ENCODE results near the gene PTPRN2.
"Not testable (repeated sequence)": the region's sequence is repeated elsewhere in the genome, so short reads cannot be mapped to it uniquely, and the experiment has no call there.

The PTPRN2 gene

DNA sequence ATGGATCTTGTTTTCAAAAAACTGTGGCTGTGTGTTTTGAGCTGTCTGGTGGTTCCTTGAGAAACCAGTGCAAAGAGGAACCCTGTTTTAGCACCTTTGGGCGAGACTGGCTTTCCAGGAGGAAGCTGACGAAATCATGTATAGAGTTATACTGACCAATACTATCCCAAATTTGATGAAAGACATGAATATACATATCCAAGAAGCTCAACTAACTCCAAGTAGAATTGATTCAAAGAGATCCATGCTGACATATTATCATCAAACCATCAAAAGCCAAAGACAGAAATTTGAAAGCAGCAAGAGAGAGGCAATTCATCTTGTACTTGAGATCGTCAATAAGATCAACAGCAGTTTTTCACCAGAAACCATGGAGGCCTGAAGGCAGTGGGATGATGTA lies 640.1 kb downstream of the PTPRN2 start:
- no peak for DNase-seq (ENCODE audit: low spot score)

DNA sequence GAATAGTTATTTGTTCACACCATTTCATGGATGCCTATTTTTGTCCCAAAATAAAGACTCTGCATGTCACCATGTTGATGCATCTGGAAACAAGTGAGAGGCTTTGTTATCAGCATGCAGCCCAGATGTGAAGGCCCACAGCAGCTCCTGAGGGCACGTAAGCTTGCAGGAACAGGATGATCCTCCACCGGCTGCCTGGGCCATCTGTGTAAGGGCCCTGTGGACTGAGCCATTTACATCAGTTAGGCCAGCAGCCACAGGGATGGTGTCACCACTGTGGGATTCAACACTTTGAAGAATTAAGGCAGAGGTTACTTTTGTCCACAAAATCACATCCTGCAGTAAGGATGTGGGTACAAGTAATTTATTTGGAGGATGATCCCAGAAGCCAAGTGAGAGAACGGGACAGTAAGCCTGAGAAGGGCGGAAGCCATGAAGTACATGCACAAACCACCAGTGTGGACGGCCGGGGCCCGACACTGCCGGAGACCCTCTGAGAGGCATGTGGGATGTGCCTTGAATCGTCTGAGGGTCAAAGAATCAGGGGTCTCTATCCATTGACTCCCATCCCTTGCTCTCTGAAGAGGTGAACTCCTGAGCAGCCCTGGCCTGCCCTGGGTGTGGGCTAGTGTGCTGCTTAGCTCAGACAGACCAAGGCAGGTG lies 641.1 kb downstream of the PTPRN2 start:
- no peak for DNase-seq (ENCODE audit: low spot score)

DNA sequence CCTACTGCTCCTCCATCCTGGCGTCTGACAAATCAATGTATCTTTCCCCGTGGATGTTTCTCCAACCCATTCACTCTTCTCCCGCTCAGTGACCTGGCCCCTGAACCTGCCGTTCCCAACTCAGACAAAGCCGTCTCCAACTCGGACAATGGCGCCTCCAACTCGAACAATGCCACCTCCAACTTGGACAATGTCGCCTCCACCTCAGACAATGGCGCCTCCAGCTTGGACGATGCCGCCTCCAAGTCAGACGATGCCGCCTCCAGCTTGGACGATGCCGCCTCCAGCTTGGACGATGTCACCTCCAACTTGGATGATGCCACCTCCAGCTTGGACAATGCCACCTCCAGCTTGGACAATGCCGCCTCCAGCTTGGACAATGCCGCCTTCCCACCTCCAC lies 642.2 kb downstream of the PTPRN2 start:
- DNase-seq (ENCODE audit: low spot score), result no peak

DNA sequence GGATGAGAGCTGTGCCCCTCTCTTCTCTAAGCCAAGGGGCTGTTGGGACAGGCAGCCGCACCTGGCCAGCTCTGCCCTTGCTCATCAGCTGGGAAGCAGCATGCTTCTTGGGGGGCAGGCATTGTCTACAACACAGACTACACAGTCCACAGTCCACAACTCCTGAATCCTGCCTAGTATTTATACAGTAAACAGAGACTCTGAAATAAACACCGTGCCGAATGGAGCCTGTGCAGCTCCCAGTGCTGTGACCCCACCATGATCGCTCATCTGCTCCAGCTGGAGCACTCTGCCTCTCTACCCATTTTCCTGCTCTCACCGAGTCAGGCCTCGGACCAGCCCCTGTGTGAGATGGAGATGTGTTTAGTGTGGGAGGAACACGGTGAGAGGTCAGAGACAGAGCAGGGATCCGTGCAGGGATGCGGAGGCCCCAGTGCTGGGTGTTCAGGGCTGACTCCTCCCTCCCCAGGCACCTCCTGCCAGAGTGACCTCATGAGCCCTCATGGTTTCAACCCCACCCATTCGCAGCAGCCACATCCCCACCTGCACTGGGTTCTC lies 642.8 kb downstream of the PTPRN2 start:
- no peak for DNase-seq (ENCODE audit: low spot score)

DNA sequence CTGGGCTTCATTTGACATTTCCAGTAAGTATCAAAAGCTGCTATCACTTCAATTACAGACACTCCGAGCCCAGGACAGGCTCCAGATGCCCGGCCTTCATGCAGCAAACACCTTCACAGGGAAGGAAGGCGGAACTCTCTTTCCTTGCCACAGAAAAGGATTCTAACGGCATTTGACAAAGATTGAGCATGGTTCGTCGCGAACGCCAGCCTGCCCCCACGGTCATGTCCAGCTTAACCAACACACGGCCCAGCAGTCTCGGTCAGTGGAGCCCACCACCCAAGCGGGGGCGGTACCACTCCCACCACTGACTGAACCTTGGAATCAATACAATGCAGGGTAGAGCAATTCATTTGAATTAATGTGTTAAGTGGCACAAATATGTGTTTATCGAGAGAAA lies 643.6 kb downstream of the PTPRN2 start:
- no peak for DNase-seq (ENCODE audit: low spot score)

DNA sequence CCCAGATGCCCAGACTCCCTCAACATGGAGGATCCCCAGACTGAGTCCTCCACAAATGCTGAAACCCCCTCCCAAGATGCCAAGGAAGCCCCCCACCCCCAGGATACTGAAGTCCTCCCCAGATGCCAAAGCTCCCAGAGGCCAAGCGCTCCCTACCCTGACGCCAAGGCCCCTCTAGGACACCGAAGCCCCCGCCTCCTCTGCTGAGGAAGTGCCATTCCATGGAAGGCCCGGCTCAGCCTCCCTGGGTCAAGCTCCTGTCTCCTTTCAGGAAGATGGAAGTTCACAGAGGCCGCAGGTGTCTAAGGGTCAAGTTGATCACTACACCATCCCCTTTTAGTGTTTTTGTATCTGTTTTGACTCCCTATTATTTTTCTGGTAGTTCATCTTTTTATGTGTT lies 644.1 kb downstream of the PTPRN2 start:
- no peak for DNase-seq (ENCODE audit: low spot score)

DNA sequence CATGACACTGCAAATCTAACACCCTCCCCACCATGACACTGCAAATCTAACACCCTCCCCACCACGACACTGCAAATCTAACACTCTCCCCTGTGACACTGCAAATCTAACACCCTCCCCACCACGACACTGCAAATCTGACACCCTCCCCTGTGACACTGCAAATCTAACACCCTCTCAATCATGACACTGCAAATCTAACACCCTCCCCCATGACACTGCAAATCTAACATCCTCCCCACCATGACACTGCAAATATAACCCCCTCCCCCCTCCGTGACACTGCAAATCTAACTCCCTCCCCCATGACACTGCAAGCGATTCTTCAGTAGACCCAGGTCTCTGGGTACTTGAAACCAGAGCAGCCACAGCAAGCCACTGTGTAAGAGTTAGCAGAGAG lies 646.4 kb downstream of the PTPRN2 start:
- no peak for DNase-seq (ENCODE audit: low spot score)

DNA sequence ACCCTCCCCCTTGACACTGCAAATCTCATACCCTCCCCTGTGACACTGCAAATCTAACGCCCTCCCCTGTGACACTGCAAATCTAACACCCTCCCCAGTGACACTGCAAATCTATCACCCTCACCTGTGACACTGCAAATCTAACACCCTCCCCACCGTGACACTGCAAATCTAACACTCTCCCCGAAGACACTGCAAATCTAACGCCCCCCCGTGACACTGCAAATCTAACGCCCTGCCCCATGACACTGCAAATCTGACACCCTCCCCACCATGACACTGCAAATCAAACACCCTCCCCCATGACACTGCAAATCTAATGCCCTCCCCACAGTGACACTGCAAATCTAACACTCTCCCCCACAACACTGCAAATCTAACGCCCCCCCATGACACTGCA lies 647.1 kb downstream of the PTPRN2 start:
- no peak for DNase-seq (ENCODE audit: low spot score)

DNA sequence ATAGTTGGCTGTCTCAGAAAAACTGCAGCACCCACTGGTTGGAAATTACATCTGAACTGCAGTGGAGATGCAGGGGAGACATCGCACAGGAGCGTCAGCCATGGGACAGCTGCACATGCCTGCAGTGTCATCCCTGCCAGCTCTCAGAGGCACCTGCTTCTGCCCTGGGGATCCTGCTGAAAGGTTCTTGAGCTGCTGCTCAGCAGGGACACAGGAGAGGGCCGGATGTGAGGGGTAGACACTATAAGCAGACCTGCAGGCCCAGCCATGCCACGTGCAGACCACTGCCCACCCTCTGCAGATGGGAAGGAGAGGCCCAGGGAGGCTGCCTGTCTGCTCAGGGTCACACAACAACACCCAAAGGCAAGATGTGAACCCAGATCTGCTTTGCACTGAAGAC lies 649.4 kb downstream of the PTPRN2 start:
- no peak for DNase-seq (ENCODE audit: low spot score)

DNA sequence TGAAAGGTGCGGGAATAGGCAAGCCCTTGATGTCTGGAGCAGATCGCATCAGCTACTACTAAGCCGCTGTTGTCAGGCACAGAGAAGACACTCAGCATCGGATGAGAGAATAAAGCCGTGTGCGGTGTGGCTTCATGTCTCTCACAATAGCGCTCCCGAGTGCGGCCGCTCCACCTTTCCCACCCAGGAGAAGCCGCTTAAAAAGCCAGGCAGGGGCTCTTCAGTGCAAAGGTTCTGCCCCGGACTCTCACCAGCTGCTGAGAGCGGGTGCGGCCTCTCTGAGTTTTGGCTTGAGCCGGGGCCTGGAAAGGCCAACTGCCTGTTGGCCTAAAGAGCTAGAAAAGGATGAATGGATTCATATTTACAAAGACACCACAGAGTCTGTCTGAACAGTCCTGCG lies 650.2 kb downstream of the PTPRN2 start:
- DNase-seq (ENCODE audit: low spot score), result no peak

DNA sequence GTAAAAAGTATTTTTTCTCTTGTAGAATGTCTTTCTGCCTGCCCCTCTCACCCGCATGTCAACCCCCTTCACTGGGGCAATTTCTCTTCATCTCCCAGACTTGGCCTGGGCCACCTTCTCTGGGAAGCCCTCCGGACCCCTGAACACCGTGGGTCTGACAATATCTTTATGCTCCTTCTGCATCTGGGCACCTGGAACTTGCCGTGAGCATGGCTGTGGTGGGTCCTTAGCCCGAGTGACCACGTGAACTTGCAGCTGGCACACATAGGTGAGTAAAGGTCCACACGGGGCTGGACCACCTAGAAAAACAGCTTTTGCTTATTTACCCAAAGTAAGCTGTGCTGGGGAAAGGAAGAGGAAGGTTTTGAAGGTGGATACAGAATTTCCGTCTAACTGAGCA lies 650.6 kb downstream of the PTPRN2 start:
- no peak for DNase-seq (ENCODE audit: low spot score)

DNA sequence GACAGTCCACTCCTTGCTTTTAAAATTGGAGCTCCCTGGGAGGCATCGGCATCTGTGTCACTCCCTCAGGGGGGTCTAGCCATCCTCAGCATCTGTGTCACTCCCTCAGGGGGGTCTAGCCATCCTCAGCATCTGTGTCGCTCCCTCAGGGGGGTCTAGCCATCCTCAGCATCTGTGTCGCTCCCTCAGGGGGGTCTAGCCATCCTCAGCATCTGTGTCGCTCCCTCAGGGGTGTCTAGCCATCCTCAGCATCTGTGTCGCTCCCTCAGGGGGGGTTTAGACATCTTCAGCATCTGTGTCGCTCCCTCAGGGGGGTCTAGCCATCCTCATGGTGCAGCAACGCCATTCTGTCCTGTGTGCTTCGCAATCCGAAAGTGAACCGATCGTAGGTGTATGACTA lies 651.9 kb downstream of the PTPRN2 start:
- not testable (repeated sequence) for DNase-seq (ENCODE audit: low spot score)

DNA sequence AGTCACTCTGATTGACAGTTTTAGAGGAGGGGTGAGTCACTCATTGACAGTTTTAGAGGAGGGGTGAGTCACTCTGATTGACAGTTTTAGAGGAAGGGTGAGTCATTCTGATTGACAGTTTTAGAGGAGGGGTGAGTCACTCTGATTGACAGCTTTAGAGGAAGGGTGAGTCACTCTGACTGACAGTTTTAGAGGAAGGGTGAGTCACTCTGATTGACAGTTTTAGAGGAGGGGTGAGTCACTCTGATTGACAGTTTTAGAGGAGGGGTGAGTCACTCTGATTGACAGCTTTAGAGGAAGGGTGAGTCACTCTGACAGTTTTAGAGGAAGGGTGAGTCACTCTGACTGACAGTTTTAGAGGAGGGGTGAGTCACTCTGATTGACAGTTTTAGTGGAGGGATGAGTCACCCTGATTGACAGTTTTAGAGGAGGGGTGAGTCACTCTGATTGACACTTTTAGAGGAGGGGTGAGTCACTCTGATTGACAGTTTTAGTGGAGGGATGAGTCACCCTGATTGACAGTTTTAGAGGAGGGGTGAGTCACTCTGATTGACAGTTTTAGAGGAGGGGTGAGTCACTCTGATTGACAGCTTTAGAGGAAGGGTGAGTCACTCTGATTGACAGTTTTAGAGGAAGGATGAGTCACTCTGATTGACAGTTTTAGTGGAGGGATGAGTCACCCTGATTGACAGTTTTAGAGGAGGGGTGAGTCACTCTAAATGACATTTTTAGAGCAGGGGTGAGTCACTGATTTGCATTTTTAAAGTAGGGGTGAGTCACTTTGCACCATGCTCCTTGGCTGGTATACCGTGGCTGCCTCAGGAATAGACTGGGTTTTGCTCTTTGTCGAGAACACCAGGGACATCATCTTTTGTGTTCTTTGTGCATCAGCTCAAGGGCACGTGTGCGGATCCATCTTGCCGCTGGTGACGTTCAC lies 654.1 kb downstream of the PTPRN2 start:
- not testable (repeated sequence) for DNase-seq (ENCODE audit: low spot score)

DNA sequence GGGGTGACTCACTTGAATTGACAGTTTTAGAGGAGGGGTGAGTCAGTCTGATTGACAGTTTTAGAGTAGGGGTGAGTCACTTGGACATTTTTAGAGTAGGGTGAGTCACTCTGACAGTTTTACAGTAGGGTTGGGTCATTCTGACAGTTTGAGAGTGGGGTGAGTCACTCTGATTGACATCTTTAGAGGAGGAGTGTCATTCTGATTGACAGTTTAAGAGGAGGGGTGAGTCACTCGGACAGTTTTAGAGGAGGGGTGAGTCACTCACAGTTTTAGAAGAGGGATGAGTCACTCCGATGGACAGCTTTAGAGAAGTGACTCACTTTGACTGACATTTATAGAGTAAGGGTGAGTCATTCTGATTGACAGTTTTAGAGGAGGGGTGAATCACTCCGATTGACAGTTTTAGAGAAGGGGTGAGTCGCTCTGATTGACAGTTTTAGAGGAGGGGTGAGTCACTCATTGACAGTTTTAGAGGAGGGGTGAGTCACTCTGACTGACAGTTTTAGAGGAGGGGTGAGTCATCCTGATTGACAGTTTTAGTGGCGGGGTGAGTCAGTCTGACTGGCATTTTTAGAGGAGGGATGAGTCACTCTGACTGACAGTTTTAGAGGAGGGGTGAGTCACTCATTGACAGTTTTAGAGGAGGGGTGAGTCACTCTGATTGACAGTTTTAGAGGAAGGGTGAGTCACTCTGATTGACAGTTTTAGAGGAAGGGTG lies 655.0 kb downstream of the PTPRN2 start:
- peak; percentile 18 for DNase-seq (ENCODE audit: low spot score)

DNA sequence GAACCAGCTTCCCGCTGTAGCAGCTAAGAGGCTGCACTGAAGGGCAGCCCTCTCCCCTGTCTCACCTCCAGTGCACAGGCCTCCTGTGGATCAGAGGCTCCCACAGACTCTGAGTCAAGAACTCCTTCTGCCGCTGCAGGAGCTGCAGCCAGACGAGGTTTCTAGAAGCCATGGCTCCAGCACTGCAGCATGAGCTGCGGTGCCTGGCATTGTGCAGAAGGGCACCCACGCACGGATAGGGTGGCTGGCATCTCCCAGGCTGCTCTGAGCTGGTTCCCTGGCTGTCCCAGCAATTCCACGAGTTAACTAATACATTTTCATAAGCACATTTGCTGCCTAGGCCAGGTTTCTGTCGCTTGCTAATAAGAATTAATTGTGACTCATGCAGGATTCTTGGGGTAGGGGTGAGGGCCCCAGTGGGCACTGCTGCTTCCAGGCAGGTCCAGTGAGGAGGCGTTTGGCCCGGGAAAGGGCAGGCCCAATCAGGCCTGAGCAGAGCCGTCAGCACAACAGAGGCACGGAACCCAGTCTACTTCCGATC lies 656.6 kb downstream of the PTPRN2 start:
- DNase-seq (ENCODE audit: low spot score), result no peak

DNA sequence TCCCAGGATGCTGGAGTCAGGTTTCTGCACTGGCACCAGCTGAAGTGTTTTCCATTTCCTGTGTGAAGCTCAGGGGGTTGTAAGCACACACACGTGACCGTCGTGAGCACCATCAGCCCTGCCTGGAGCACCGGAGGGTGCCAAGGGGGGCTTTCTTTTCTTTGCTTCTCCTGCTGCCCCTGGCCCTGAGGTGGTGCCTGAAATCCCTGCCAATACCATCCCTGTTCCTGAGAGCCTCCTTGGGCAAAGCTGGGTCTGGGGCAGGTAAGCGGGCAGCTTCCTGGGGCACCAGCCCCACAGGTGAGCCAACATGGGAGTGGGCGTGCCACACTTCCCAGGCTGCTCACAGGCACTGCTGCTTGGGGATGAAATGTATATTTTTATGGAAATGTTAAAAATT lies 657.2 kb downstream of the PTPRN2 start:
- no peak for DNase-seq (ENCODE audit: low spot score)

DNA sequence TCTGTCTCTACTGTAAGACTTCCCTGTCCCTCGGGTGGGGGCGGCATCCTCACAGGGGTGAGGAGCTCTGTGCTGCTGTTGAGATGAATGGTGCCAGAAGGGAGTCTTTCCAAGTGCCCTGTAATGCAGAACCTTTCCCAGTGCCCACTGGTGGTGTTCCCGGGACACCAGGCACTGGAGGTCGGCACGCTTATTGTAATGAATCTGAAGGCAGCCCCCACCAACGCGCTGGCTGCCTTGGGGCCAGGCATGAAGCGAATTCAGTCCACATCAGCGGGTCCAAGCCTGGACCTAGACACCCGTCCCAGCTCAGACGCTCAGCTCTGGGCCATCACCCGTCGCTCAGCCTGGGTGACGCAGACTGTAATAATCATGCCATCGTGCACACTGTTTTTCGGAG lies 658.0 kb downstream of the PTPRN2 start:
- DNase-seq (ENCODE audit: low spot score), result no peak

DNA sequence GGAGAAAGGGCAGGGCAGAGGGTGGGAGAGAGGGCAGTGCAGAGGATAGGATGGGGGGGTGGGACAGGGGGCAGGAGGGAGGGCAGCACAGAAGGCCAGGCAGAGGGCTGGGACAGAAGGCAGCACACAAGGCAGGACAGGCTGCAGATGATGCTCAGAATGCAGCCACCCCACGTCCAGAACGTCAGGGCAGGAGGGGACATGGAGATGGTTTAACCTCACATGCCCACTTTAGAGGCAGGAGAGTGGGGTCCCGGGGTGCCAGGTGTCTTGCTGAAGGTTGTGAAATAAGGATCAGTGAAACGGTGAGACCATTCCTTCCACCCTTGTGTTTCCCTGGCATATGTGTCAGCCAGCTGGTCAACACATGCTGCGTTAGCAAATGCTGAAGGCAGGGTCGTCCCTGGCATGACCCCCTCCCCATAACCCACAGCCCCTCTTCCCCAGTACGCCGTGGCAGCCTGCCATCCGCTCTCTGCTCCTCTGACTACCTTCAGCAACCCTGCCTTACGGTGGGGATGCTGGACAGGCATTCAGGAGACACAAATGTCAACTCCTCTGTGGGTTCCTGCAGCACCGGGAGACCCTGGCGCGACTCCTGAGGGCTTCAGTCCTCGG lies 658.7 kb downstream of the PTPRN2 start:
- DNase-seq (ENCODE audit: low spot score), result peak; percentile 15

DNA sequence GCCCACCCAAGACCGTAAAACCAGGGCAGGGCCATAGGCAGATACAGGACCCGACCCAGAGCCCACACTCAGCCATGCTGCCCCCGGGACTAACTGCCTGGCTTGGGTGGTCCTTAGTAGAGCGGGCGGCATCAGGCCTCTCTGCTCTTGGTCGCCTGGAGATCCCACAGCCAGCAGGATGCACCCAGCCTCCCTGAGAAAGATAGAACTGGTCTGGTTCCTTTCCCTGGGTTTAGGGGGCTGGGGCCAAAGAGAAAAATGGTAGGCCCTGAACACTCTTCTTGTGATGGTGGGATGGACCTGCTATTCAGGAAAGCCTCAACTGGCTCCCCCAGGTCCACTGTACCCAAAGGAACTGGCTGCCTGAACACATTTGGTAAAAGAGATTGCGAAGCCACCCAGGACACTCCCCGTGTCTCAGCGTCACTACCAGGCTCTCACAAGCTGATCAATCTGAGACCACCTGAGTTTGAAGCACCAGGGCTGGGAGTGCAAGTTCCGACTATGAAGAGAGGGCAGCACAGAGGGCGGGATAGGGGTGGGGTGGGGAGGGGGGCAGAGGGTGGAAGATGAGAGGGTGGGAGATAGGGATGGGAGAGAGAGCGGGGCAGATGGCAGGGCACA lies 659.3 kb downstream of the PTPRN2 start:
- peak; percentile 21 for DNase-seq (ENCODE audit: low spot score)

DNA sequence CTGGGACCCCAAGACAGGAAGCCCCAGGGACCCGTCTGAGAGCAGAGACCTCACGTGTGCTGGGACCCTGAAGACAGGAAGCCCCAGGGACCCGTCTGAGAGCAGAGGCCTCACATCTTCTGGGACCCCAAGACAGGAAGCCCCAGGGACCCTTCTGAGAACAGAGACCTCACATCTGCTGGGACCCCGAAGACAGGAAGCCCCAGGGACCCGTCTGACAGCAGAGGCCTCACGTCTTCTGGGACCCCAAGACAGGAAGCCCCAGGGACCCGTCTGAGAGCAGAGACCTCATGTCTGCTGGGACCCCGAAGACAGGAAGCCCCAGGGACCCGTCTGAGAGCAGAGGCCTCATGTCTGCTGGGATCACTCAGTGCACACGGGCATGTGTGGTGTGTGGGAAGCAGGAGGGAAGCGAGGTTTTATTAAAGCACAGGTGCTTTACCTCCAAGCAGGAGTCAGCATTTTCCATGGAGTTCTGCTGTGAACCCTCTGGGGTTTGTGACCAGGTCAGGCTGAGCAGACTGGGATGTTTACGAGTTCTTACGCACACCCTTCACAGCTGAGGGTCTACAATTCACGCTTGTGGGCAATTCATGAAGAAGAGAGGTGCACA lies 660.2 kb downstream of the PTPRN2 start:
- DNase-seq (ENCODE audit: low spot score), result peak; percentile 19
